Omental fat pad (tissue), 4 donors: ENCODE data around the gene FNDC5. TPM values are rescaled to one million over a fixed set of nuclear protein-coding genes. Genes with fewer than 3 reads are reported as not detected.

Experiments
- ATAC-seq: fragments of 150-250 bp; one replicate; pipeline ENCODE4 v1.9.1; 2016; ENCODE audit warnings: mild to moderate bottlenecking, moderate library complexity; ENCODE audit not compliant: low FRiP score
- DNase-seq: peaks from one replicate; pipeline ENCODE4 v3.0.0-alpha.2; 2019; ENCODE audit warnings: low spot score
- total RNA-seq, 4 donors: library from RNA; depleted of rRNA; stranded (reverse); fragments of >200 nt; gene quantifications; one replicate each; pipeline ENCODE4 v1.1.0, GENCODE V29; 2016
- TF ChIP-seq, protein P1 (sequence below), 3 donors: fragments of 450-650 bp; IDR thresholded peaks; one replicate each; pipeline ENCODE4 v1.5.1; 2016 to 2017; ENCODE audit warnings: antibody characterized with exemption in 3 of 3, mild to moderate bottlenecking in 3 of 3, moderate library complexity in 2 of 3

The FNDC5 gene
- total RNA-seq, 4 donors from 2014 or later = 0.48 to 3.0 (median 1.6) TPM

DNA sequence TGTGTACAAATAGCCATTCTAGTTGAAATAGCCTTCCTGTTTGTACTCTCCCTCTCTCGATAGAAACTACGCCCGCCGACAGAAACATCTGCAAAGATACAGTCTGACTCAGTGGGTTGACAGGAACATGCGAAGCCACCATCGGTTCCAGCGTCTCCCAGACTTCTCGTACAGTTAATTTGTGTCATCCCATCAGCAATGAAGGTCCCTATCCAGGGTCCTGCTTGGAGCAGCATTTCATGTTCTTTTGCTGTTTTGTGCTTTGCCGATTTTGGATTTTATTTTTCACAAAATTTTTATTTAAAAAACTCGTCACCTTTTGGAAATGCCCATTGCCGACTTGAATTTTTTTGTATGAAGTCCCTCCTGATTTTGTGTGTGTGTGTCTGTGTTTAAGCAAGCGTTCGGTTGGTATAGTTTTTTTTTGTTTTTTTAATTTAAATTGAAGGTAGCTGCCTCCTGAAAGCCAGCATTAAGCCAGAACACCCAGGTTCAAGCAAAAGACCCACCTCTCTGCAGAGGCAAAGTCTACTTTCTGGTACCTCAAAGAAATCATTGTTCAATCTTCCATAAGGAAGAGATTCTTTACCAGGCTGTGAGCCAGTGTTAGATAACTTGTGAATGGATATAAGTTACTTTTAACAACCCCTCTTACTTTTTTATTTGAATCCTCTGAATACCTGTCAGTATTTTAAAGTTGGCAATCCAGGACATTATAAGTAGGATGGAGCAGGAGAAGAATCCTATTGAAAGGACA lies 14.7 kb downstream of the FNDC5 start:
- DNase-seq (no peak), ATAC-seq (no peak)
- TF ChIP-seq, protein P1, sequence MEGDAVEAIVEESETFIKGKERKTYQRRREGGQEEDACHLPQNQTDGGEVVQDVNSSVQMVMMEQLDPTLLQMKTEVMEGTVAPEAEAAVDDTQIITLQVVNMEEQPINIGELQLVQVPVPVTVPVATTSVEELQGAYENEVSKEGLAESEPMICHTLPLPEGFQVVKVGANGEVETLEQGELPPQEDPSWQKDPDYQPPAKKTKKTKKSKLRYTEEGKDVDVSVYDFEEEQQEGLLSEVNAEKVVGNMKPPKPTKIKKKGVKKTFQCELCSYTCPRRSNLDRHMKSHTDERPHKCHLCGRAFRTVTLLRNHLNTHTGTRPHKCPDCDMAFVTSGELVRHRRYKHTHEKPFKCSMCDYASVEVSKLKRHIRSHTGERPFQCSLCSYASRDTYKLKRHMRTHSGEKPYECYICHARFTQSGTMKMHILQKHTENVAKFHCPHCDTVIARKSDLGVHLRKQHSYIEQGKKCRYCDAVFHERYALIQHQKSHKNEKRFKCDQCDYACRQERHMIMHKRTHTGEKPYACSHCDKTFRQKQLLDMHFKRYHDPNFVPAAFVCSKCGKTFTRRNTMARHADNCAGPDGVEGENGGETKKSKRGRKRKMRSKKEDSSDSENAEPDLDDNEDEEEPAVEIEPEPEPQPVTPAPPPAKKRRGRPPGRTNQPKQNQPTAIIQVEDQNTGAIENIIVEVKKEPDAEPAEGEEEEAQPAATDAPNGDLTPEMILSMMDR (IDR thresholded peaks at IDR 0.05) = no peak

DNA sequence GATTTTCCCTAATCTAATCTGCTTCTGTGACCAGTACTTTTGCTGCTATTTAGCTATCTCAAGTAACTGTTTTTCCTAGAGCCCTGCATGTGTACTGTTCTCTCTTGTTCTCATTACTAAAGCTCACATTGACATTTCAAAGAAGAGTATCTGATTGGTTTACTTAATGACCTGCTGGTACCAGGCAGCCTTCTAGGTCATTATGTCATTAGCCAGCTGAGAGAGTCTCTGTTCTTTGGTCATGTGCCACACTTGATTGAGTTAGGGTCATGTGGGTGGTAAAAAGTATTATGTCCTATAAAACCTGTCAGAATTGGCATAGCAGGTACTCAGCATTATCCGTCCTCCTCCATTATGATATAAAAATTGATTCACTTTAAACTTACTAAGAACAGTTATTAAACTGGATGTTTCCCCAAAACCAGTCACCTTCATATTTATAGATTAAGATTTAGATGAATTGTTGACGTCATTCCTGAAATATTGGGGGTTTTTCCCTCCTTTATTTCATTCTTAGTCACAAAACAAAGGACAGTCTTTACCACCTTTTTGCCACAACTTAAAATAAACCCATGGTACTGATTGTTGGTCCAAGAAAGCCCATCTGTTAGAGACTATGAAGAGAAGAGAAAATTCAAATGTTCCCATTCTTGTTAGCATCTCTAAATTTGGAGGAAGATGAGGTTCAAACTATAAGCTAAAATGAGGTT lies 22.2 kb downstream of the FNDC5 start:
- DNase-seq = no peak
- no peak for ATAC-seq
- TF ChIP-seq, protein P1 (IDR thresholded peaks at IDR 0.05) = no peak

DNA sequence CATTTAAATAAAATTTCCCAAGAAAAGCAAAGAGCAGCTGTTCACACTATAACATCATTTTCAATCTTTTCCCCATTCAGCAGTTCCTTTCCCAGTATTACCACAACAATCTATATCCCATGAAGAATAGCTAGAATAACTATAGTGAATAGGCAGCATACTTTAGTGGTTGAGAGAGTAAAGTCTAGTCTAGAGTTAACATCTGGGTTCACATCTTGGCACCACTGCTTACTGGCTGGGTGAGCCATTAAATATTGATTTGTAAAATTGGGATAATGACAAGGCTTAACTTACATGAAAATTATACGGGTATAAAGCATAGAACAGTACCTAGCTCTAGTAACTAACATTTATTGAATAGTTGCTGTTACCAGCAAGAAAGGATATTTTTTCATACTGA lies 38.8 kb downstream of the FNDC5 start:
- no peak for ATAC-seq
- TF ChIP-seq, protein P1 (IDR thresholded peaks at IDR 0.05) = no peak
- no peak for DNase-seq

DNA sequence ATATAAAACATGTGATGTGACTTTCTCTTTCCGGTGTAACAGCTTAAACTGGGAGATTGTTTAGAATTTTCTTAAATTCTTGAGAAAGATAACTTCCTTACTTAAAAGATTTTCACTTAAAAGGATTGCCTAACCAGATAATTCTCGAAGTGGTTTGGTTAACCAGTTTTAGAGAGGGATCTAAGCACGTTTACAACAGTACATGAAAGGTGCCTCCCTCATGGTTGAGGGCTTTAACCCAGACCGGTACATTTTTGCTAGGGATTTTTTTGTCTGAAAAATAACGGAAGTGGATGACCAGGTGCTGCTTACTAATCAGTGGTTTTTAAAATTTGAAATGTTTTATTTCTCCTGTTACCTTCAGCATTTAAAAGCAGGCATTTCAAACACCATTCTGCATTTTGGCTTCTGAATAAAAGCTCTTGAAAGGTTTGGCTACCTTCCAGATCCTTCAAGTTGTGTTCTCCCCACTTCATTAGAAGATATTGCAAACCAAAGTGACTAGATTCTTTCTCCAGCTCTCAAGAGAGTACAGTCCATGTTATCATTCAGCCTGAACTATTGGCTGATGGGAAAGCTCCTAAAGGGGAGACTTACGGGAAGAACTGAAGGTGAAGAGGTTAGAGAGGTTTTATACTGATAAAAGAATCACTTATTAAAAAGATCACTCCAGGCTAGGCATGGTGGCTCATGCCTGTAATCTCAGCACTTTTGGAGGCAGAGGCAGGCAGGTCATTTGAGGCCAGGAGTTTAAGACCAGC lies 40.4 kb downstream of the FNDC5 start:
- no peak for DNase-seq
- TF ChIP-seq, protein P1 (IDR thresholded peaks at IDR 0.05) = no peak
- no peak for ATAC-seq

GRCh38 chr1:32828341-32828740 lies 42.4 kb downstream of the FNDC5 start:
- TF ChIP-seq, protein P1 (IDR thresholded peaks at IDR 0.05) = no peak
- DNase-seq = no peak
- no peak for ATAC-seq

DNA sequence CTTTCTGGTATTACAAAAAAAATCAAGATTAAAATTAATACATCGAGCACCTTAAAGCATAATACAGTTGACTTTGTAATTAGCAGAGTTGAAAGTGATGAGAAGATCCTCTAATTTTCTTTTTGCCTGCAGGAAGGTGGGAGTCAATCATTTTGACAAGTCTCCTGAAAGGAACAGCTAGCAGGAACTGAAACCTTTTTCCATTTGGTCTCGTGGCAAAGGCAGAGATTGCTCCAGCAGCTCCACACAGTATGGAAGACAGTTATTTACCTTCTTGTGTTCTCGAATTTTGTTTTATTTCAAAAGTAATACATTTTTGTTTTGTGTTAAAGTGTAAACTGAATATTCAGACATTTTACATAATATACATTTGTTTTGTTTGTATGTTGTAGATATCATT lies 45.5 kb downstream of the FNDC5 start:
- no peak for ATAC-seq
- TF ChIP-seq, protein P1 (IDR thresholded peaks at IDR 0.05) = no peak
- no peak for DNase-seq
